Measurements from ENCODE around the gene CHST15. TPM values are rescaled to one million over a fixed set of nuclear protein-coding genes. Genes with fewer than 3 reads are reported as not detected.

The CHST15 gene
- total RNA-seq, 2 experiments from 2014 or later = 14.7 to 26.4 TPM

GRCh38 chr10:123993534-123994416 is 99.6 kb downstream of the CHST15 start:
- Histone ChIP-seq H3K9me2 (ENCODE audit: insufficient read depth, low read length) (no peaks in the 10 kb centered on the region), H3K79me2 (ENCODE audit: insufficient read depth, low read depth, low read length) (no peaks in the 10 kb centered on the region), H3K4me1 (ENCODE audit: insufficient read depth, low read length, poor library complexity, severe bottlenecking) (peaks cover 10% of the 10 kb centered on the region), H2AFZ (ENCODE audit: low read length) (peak overlapping the region; percentile 56; the same call in 1 of the 2 replicates), H3K27ac (ENCODE audit: low read depth, low read length, poor library complexity, severe bottlenecking) (no peak overlapping the region), H4K20me1 (ENCODE audit: insufficient read depth, low read length) (no peaks in the 10 kb centered on the region), H3K36me3 (ENCODE audit: insufficient read depth, low read length) (no peaks in the 10 kb centered on the region), H3K9me3 (ENCODE audit: low read length) (no peaks in the 10 kb centered on the region), H3K4me2 (ENCODE audit: low read length) (peak overlapping the region; percentile 69), H3K4me3 (ENCODE audit: low read depth, low read length, poor library complexity, severe bottlenecking) (no peak overlapping the region)
- ChIA-PET CTCF (ENCODE audit: unreplicated experiment) (interaction anchor here (0.9 to 2.8 kb wide), 3 partner anchors 35 to 395 kb away, joined by 3 to 17 read pairs (median 4); no protein-coding TSS in a partner anchor), POLR2A (interaction anchor here (1.0 kb wide), 1 partner anchor 395 kb away, joined by 4 read pairs; no protein-coding TSS in a partner anchor)
- DNase-seq (ENCODE audit: low spot score) = no peak
- intact Hi-C loops (cut with micrococcal nuclease; ENCODE audit: unreplicated experiment) = loop anchor here (1.0 to 10.0 kb wide), 4 partner anchors 101 to 410 kb away; no protein-coding TSS in a partner anchor
- TF ChIP-seq EZH2phosphoT487 (IDR thresholded peaks at IDR 0.05; ENCODE audit: borderline replicate concordance, low read depth, low read length) = no peak
- TF ChIP-seq, protein P1, sequence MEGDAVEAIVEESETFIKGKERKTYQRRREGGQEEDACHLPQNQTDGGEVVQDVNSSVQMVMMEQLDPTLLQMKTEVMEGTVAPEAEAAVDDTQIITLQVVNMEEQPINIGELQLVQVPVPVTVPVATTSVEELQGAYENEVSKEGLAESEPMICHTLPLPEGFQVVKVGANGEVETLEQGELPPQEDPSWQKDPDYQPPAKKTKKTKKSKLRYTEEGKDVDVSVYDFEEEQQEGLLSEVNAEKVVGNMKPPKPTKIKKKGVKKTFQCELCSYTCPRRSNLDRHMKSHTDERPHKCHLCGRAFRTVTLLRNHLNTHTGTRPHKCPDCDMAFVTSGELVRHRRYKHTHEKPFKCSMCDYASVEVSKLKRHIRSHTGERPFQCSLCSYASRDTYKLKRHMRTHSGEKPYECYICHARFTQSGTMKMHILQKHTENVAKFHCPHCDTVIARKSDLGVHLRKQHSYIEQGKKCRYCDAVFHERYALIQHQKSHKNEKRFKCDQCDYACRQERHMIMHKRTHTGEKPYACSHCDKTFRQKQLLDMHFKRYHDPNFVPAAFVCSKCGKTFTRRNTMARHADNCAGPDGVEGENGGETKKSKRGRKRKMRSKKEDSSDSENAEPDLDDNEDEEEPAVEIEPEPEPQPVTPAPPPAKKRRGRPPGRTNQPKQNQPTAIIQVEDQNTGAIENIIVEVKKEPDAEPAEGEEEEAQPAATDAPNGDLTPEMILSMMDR (conservative IDR thresholded peaks at IDR 0.05; ENCODE audit: low read length) = no peak
- no TSS peak for BruUV-seq (replicated peaks)

DNA sequence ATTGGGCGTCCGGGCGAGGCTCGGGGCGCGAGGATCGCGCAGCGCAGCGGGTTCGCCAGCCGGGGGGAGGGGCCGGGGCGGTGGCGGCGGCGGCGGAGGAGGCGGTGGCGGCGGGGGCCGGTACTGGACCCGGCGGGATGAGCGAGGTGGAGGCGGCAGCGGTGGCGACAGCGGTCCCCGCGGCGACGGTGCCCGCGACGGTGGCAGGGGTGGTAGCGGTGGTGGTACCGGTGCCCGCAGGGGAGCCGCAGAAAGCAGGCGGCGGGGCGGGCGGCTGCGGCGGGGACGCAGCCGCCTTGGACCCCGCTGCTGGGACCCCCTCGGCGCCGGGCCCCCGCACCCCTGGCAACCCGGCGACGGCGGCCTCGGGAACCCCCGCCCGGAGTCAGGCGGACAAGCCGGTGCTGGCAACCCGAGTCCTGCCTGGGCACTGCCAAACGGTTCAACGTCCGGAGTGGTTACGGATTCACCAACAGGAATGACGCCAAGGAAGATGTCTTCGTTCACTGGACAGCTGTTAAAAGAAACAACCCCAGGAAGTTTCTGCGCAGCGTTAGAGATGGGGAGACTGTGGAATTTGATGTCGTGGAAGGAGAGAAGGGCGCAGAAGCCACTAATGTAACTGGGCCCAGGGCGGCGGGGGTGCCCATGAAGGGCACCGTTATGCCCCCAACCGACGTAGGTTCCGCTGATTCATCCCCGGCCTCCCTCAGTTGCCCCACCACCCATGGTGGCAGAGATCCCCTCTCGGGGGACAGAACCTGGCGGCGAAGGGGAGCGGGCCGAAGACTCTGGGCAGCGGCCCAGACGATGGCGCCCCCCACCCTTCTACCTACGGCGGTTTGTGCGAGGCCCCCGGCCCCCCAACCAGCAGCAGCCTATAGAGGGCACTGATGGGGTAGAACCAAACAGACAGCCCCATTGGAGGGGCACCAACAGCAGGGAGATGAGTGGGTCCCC is 101.5 kb downstream of the CHST15 start:
- intact Hi-C loops (cut with micrococcal nuclease; ENCODE audit: unreplicated experiment) = loop anchor here (10.0 kb wide), 1 partner anchor 233 kb away; no protein-coding TSS in a partner anchor
- no TSS peak for BruUV-seq (replicated peaks)
- ChIA-PET CTCF (ENCODE audit: unreplicated experiment) (no interaction called here), POLR2A (no interaction called here)
- Histone ChIP-seq H3K4me2 (ENCODE audit: low read length) (no peak overlapping the region), H3K9me3 (ENCODE audit: low read length) (no peaks in the 10 kb centered on the region), H3K36me3 (ENCODE audit: insufficient read depth, low read length) (no peaks in the 10 kb centered on the region), H3K4me1 (ENCODE audit: insufficient read depth, low read length, poor library complexity, severe bottlenecking) (peaks cover 10% of the 10 kb centered on the region), H3K9me2 (ENCODE audit: insufficient read depth, low read length) (no peaks in the 10 kb centered on the region), H3K4me3 (ENCODE audit: low read depth, low read length, poor library complexity, severe bottlenecking) (no peak overlapping the region), H2AFZ (ENCODE audit: low read length) (no peak overlapping the region), H4K20me1 (ENCODE audit: insufficient read depth, low read length) (no peaks in the 10 kb centered on the region), H3K27ac (ENCODE audit: low read depth, low read length, poor library complexity, severe bottlenecking) (no peak overlapping the region), H3K79me2 (ENCODE audit: insufficient read depth, low read depth, low read length) (no peaks in the 10 kb centered on the region)
- TF ChIP-seq EZH2phosphoT487 (IDR thresholded peaks at IDR 0.05; ENCODE audit: borderline replicate concordance, low read depth, low read length) = no peak
- TF ChIP-seq, protein P1 (conservative IDR thresholded peaks at IDR 0.05; ENCODE audit: low read length) = no peak
- DNase-seq (ENCODE audit: low spot score) = no peak
